IMR-90 (cell line): Measurements from ENCODE around the gene SDC4. TPM values are rescaled to one million over a fixed set of nuclear protein-coding genes. Genes with fewer than 3 reads are reported as not detected.

ENCODE experiments used
- ATAC-seq: fragments of 200-7000 bp; cut with Tn5 transposase; 2 replicates; pipeline ENCODE4 v1.9.1; 2020; ENCODE audit warnings: low read depth, mild to moderate bottlenecking, moderate library complexity
- BruUV-seq: library from RNA; stranded (reverse); fragments of 400-500 nt; replicated peaks from 2 replicates; lab custom pipeline; 2021; lab: Mats Ljungman, UMichigan
- CTCF ChIA-PET: fragments of 300-600 bp; formaldehyde crosslinking; extraction: SDS; loops from one replicate; lab custom pipeline; 2021; ENCODE audit warnings: antibody characterized with exemption; lab: Yijun Ruan, JAX
- POLR2A ChIA-PET: fragments of 300-600 bp; sonication (Branson Sonifier 250); formaldehyde crosslinking; loops from one replicate; lab custom pipeline; 2022; ENCODE audit warnings: antibody characterized with exemption; ENCODE audit not compliant: unreplicated experiment; lab: Charles Lee
- DNase-seq: peaks from one replicate; pipeline ENCODE4 v3.0.0; 2013
- H2AFZ ChIP-seq: replicated peaks from 2 replicates; pipeline ENCODE3; 2013; ENCODE audit warnings: low read length, mild to moderate bottlenecking; ENCODE audit not compliant: poor library complexity
- H2AK5ac ChIP-seq: 2 replicates; pipeline ENCODE4 v1.6.1; 2013; ENCODE audit warnings: low read depth, low read length, inconsistent platforms
- H2AK9ac ChIP-seq: replicated peaks from 2 replicates; pipeline ENCODE3; 2013; ENCODE audit warnings: mild to moderate bottlenecking, low read depth, low read length, moderate library complexity; ENCODE audit not compliant: poor library complexity
- H2BK120ac ChIP-seq: 2 replicates; pipeline ENCODE4 v1.6.1; 2013; ENCODE audit warnings: low read depth, low read length, inconsistent platforms
- H2BK15ac ChIP-seq: 3 replicates; pipeline ENCODE4 v1.6.1; 2013; ENCODE audit warnings: low read depth, low read length, inconsistent platforms
- H2BK20ac ChIP-seq: 2 replicates; pipeline ENCODE4 v1.6.1; 2013; ENCODE audit warnings: low read depth, mild to moderate bottlenecking, inconsistent platforms, low read length, moderate library complexity
- H2BK5ac ChIP-seq: 2 replicates; pipeline ENCODE4 v1.6.1; 2013; ENCODE audit warnings: mild to moderate bottlenecking, low read depth, low read length, inconsistent platforms; ENCODE audit not compliant: poor library complexity, severe bottlenecking
- H3K14ac ChIP-seq: replicated peaks from 2 replicates; pipeline ENCODE4 v1.6.1; 2013; ENCODE audit warnings: low read depth, low read length, inconsistent platforms
- H3K18ac ChIP-seq: 2 replicates; pipeline ENCODE4 v1.6.1; 2013; ENCODE audit warnings: low read depth, low read length, control low read depth
- H3K23ac ChIP-seq: 2 replicates; pipeline ENCODE4 v1.6.1; 2013; ENCODE audit warnings: low read depth, low read length, inconsistent platforms
- H3K27ac ChIP-seq: 2 replicates; pipeline ENCODE4 v1.5.1; 2013; ENCODE audit warnings: mild to moderate bottlenecking, control low read depth, low read length; ENCODE audit not compliant: insufficient read depth
- H3K27me3 ChIP-seq: 2 replicates; pipeline ENCODE4 v1.6.1; 2013; ENCODE audit warnings: low read length; ENCODE audit not compliant: control insufficient read depth, insufficient read depth
- H3K36me3 ChIP-seq: 2 replicates; pipeline ENCODE4 v1.6.1; 2013; ENCODE audit warnings: low read length, mixed read lengths; ENCODE audit not compliant: control insufficient read depth, insufficient read depth
- H3K4ac ChIP-seq: 2 replicates; pipeline ENCODE4 v1.6.1; 2013; ENCODE audit warnings: low read depth, low read length, inconsistent platforms
- H3K4me1 ChIP-seq: 2 replicates; pipeline ENCODE4 v1.6.1; 2013; ENCODE audit warnings: low read length, mixed read lengths; ENCODE audit not compliant: control insufficient read depth, insufficient read depth
- H3K4me2 ChIP-seq: 2 replicates; pipeline ENCODE4 v1.6.1; 2013; ENCODE audit warnings: low read depth, mild to moderate bottlenecking, control low read depth, low read length, moderate library complexity
- H3K4me3 ChIP-seq: 2 replicates; pipeline ENCODE4 v1.5.1; 2013; ENCODE audit warnings: low read depth, mild to moderate bottlenecking, control low read depth, low read length, moderate library complexity; ENCODE audit not compliant: insufficient read depth
- H3K56ac ChIP-seq: 2 replicates; pipeline ENCODE4 v1.6.1; 2013; ENCODE audit warnings: low read length, inconsistent platforms; ENCODE audit not compliant: insufficient read depth; ENCODE audit errors: extremely low read depth
- H3K79me1 ChIP-seq, 2 experiments: 2 replicates each; pipeline ENCODE4 v1.6.1; 2013; ENCODE audit warnings: low read length in 2 of 2, inconsistent platforms in 1 of 2, low read depth in 1 of 2
- H3K9ac ChIP-seq: 2 replicates; pipeline ENCODE4 v1.6.1; 2013; ENCODE audit warnings: low read depth, low read length, control low read depth
- H3K9me1 ChIP-seq: 2 replicates; pipeline ENCODE4 v1.6.1; 2013; ENCODE audit warnings: low read length, inconsistent platforms; ENCODE audit not compliant: insufficient read depth
- H3K9me3 ChIP-seq: 2 replicates; pipeline ENCODE4 v1.6.1; 2013; ENCODE audit warnings: low read length; ENCODE audit not compliant: control insufficient read depth, insufficient read depth
- H4K20me1 ChIP-seq: 2 replicates; pipeline ENCODE4 v1.6.1; 2013; ENCODE audit warnings: low read length, inconsistent platforms; ENCODE audit not compliant: insufficient read depth
- H4K5ac ChIP-seq: 2 replicates; pipeline ENCODE4 v1.6.1; 2013; ENCODE audit warnings: mild to moderate bottlenecking, low read depth, low read length, control low read depth
- H4K8ac ChIP-seq, 2 experiments: 2 replicates each; pipeline ENCODE4 v1.6.1; 2013; ENCODE audit warnings: low read depth in 2 of 2, low read length in 2 of 2, control low read depth in 1 of 2, inconsistent platforms in 1 of 2
- H4K91ac ChIP-seq: 2 replicates; pipeline ENCODE4 v1.6.1; 2013; ENCODE audit warnings: low read depth, low read length, inconsistent platforms; ENCODE audit not compliant: insufficient read depth
- CHD1 ChIP-seq: IDR thresholded peaks from 2 replicates; pipeline ENCODE4 v1.6.1; 2012; ENCODE audit warnings: low read depth, low read length, improper control_type of control experiment
- CTCF ChIP-seq: conservative IDR thresholded peaks from 2 replicates; pipeline ENCODE4 v1.5.1; 2012; ENCODE audit warnings: mild to moderate bottlenecking, low read depth, low read length, improper control_type of control experiment
- ELK1 ChIP-seq: fragments of 150-350 bp; IDR thresholded peaks from 2 replicates; pipeline ENCODE4 v1.6.1; 2016; ENCODE audit warnings: low read depth, mild to moderate bottlenecking, low read length, moderate library complexity, borderline replicate concordance
- NFE2L2 ChIP-seq: fragments of 150-350 bp; IDR thresholded peaks from 2 replicates; pipeline ENCODE4 v1.6.1; 2016; ENCODE audit warnings: low read depth, mild to moderate bottlenecking, low read length
- RAD21 ChIP-seq: IDR thresholded peaks from 2 replicates; pipeline ENCODE4 v1.6.1; 2012; ENCODE audit warnings: low read length, improper control_type of control experiment
- RCOR1 ChIP-seq: IDR thresholded peaks from 2 replicates; pipeline ENCODE4 v1.6.1; 2012; ENCODE audit warnings: mild to moderate bottlenecking, low read length, improper control_type of control experiment; ENCODE audit not compliant: insufficient replicate concordance
- SMC3 ChIP-seq: fragments of 150-350 bp; IDR thresholded peaks from 2 replicates; pipeline ENCODE4 v1.6.1; 2016; ENCODE audit warnings: low read depth, mild to moderate bottlenecking, antibody characterized with exemption, low read length, moderate library complexity
- USF2 ChIP-seq: fragments of 150-350 bp; IDR thresholded peaks from 2 replicates; pipeline ENCODE4 v1.6.1; 2017; ENCODE audit warnings: mild to moderate bottlenecking, antibody characterized with exemption, low read length, low read depth
- dilution Hi-C: fragments of 300-500 bp; cut with HindIII; formaldehyde crosslinking; loops from one replicate; pipeline ENCODE4 v1.14.3; 2018; ENCODE audit warnings: low sequenced_read_pairs; ENCODE audit not compliant: unreplicated experiment
- in situ Hi-C: fragments of 300-500 bp; cut with MboI; formaldehyde crosslinking; loops from 3 replicates; pipeline ENCODE4 v1.14.3; 2019; ENCODE audit warnings: low sequenced_read_pairs, inconsistent platforms, mixed read lengths
- intact Hi-C: fragments of 100-400 bp; cut with micrococcal nuclease; formaldehyde crosslinking; loops from 2 replicates; pipeline ENCODE4 v1.10.0; 2022
- polyA plus RNA-seq, 3 experiments: library from polyadenylated mRNA; depleted of rRNA; stranded (reverse); fragments of >200 nt; gene quantifications; 2 replicates each; pipeline ENCODE4 v1.2.3, GENCODE V29; 2012; ENCODE audit warnings: low replicate concordance in 1 of 3
- total RNA-seq: library from RNA; depleted of rRNA; stranded (reverse); fragments of >200 nt; gene quantifications from 2 replicates; pipeline ENCODE4 v1.2.3, GENCODE V29; 2012

SDC4 gene
- total and polyA plus RNA-seq, 2 of the 4 experiments (the other 2 are of a cell fraction) = 203 to 265 TPM

- peak; percentile 63 for DNase-seq
- Histone ChIP-seq H3K9me3 (no peaks in the 10 kb centered on the region), H3K4ac (no peak overlapping the region), H3K4me2 (no peak overlapping the region), H2AFZ (no peak overlapping the region), H3K27me3 (no peaks in the 10 kb centered on the region), H3K36me3 (peaks cover 37% of the 10 kb centered on the region), H3K27ac (no peak overlapping the region), H2AK5ac (no peak overlapping the region), H2BK15ac (no peak overlapping the region), H2BK20ac (no peak overlapping the region), H4K91ac (no peak overlapping the region), H3K4me3 (no peak overlapping the region), H3K23ac (no peak overlapping the region), H4K8ac (no peak overlapping the region), H3K14ac (no peak overlapping the region), H4K5ac (no peak overlapping the region), H3K9ac (no peak overlapping the region), H3K79me1 (peaks cover 23 to 27% of the 10 kb centered on the region in 2 experiments), H2BK120ac (no peak overlapping the region), H2AK9ac (no peak overlapping the region), H3K9me1 (peaks cover 2% of the 10 kb centered on the region; the same call in 1 of the 2 replicates), H3K4me1 (0 out of 2 replicates have a peak, but pooled peaks cover under 1% of the 10 kb centered on the region), H3K18ac (no peak overlapping the region), H4K20me1 (peaks cover 26% of the 10 kb centered on the region), H2BK5ac (no peak overlapping the region), H3K56ac (no peak overlapping the region)
- in situ Hi-C loops (loop anchor here (5.0 kb wide), 1 partner anchor 114 kb away; no protein-coding TSS in a partner anchor), dilution Hi-C loops (no loop called here), intact Hi-C loops (no loop called here)
- ChIA-PET POLR2A (no interaction called here), CTCF (interaction anchor here (0.8 to 1.9 kb wide), 3 partner anchors 12 to 447 kb away, joined by 3 to 15 read pairs (median 5); no protein-coding TSS in a partner anchor)
- TF ChIP-seq CTCF (no peak), USF2 (no peak), SMC3 (no peak), ELK1 (no peak), NFE2L2 (no peak), RCOR1 (no peak), CHD1 (no peak), RAD21 (no peak)
- peak; percentile 44 for ATAC-seq
- BruUV-seq = no TSS peak
Measured at GRCh38 chr20:45323731-45324130, 24.5 kb downstream of the SDC4 start.
